GM10266 (cell line): ENCODE data around the gene FILIP1L.

Experiments
- DNase-seq: peaks from one replicate; pipeline ENCODE4 v3.0.0; 2012; ENCODE audit errors: extremely low spot score
- TF ChIP-seq, protein P1 (sequence below): IDR thresholded peaks from 2 replicates; pipeline ENCODE4 v1.5.1; 2012; ENCODE audit warnings: mild to moderate bottlenecking, low read depth; ENCODE audit not compliant: control insufficient read depth, insufficient read depth; ENCODE audit errors: missing control alignments

FILIP1L gene

DNA sequence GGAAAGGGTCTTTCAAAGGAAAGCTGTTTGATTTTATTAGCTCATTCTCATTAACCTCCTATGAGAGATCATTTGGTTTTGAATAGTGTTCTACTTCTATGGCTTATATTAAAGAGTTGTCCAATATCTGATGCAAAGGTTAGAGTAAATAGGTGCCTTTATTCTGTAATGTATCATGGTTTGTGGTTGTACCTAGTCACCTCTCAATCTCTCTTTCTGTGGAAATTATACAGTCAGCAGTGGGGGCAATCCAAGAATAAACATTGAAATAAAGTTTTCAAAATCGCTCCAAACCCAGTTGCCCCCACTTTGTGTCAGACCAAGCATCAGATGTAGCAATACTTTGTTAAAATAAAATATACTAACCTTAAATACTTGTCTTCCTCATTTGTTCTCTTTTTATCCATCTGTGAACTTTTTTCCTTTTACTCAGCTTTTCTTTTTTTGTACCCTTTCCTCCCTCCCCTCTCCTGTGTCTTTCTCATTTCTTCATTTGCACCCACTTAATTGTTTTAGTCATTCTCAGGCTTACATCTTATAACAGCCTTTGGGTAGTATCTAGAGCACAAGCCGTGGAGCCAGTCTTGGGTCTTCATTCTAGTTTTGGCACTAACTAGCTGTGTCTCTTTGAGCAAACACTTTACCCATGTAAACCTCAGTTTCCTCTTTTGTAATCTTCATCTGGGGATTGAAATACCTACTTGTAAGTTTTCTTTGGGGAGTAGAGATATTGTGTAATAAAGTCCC lies 279.9 kb downstream of the FILIP1L start:
- no peak for DNase-seq
- TF ChIP-seq, protein P1, sequence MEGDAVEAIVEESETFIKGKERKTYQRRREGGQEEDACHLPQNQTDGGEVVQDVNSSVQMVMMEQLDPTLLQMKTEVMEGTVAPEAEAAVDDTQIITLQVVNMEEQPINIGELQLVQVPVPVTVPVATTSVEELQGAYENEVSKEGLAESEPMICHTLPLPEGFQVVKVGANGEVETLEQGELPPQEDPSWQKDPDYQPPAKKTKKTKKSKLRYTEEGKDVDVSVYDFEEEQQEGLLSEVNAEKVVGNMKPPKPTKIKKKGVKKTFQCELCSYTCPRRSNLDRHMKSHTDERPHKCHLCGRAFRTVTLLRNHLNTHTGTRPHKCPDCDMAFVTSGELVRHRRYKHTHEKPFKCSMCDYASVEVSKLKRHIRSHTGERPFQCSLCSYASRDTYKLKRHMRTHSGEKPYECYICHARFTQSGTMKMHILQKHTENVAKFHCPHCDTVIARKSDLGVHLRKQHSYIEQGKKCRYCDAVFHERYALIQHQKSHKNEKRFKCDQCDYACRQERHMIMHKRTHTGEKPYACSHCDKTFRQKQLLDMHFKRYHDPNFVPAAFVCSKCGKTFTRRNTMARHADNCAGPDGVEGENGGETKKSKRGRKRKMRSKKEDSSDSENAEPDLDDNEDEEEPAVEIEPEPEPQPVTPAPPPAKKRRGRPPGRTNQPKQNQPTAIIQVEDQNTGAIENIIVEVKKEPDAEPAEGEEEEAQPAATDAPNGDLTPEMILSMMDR: no peak

DNA sequence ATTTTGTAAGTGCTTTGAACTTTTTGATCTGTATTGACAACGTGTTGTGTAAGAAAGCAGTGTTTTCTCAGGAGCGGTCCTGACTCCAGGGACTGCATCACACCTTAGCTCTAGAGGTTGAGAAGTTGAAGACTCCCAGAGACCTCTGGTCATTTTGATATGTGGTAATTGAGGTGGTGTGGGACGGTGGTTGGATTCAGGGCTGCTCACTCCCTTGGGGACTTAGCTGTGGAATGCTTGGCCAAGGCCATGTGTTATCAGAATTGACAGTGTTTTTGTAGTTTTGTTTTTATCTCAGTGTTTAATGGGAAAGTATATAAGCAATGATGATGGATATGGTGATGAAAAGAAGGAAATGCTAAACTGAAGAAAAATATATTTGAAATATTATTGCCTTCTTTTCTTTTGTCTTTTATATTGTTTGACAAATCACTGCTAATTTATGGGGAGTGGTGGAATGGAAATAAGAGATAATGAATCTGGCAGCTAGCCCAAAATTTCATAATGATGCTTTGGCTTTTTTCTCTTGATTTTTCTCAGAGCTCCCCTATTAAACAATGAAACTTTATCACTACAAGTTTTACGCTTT lies 280.6 kb downstream of the FILIP1L start:
- DNase-seq: no peak
- TF ChIP-seq, protein P1: no peak

DNA sequence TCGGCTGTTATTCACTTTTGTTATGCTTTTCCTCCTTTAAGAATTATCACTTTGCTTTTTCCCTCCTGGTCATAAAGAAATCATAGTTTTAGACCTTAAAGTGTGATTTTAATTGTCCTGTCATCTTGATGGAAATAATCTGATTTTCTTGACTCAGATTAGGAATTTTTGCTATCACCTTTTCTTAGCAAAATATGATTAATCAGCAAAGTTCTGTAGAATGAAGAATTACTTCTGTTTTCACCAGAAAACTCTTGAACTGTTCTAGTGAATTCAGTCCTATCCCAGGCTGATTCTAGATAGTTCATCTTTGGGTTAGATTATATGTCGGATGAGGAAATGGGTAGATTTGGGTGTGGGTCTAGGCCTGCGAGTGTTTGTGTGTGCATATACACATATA lies 284.5 kb downstream of the FILIP1L start:
- DNase-seq: no peak
- TF ChIP-seq, protein P1: no peak

DNA sequence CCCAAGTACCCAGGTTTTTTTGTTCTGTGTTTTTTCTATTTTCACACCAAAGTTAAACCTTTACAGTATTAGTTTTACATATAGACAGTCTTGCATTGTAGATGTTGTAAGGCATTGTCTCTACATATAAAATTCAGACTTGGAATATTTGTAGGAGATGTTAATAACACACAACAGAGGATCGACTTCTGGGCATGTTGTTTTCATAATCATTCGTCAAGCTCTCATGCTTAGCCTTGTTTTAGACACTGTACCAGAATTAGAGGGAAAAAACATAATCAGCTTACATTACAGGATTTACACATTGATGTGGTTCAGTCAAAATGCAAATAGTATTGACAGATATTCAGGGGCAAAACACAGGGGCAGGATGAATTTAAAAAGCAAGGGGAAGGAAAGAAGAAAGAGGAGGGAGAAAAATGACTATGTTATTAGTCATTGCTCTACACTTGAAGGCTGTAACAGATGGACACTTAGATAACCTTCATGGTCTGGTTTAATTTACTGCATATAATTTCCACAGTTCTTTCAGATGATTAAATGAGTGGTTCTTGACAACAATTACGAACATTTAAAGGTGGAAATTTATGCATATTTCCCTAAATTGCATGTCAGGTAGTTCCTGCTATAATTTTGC lies 289.2 kb downstream of the FILIP1L start:
- TF ChIP-seq, protein P1: no peak
- no peak for DNase-seq

DNA sequence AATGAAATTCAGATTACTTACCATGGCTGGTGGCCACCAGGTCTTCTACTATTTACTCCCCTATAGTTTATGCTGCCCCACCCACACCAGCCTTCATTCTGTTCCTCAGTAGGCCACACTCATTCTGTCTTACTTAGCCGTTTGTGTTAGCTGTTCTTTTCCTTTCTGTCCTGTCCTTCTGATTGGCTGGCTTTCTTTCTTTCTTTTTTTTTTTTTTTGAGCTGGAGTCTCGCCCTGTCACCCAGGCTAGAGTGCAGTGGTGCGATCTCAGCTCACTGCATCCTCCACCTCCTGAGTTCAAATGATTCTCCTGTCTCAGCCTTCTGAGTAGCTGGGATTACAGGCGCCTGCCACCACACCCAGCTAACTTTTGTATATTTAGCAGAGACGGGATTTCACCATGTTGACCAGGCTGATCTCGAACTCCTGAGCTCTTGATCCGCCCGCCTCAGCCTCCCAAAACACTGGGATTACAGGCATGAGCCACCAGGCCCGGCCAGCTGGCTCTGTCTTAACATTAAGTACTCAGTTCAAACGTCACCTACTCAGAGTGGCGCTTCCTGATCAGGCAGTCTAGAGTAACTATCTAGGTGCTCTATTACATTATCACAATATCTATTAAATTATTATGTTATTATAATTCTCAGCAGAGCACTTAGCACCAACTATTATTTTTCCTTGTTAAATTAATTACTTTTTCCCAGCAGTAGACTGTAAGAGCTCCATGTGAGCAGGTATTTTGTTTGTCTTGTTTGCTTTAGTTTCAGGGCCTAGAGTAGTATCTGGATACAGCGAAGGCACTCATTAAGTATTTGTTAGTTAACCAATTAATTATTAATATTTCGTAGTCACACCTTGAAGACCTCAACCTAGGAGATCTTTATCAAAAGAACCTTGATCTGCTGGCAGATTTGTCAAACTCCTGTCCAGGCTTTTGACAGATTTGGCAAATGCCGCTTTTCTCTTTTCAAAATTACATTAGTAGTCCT lies 290.3 kb downstream of the FILIP1L start:
- no peak for DNase-seq
- TF ChIP-seq, protein P1: no peak

DNA sequence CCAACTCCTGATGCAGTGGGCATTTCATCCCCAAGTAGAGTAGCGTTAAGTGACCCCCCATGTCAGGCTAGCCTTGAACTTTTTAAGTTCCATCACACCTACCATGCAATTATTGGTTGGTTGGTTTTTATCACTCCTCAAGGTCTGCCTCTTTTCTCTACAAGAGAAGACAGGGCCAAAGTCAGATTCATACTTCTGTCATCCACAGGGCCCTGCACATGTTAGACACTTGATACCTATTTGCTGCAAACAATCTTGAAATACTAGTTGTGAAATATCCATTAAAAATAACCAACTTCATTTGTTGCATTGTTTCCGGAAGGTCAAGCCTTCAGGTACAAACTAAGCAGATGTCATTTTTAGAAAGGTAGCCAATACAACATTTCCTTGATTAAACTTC lies 295.5 kb downstream of the FILIP1L start:
- TF ChIP-seq, protein P1: no peak
- DNase-seq: no peak
